OCI-LY7 (cell line): Measurements from ENCODE around the gene UBXN6.

Experiments
- EZH2phosphoT487 ChIP-seq: fragments of 200-600 bp; sonication (generic); IDR thresholded peaks from 2 replicates; pipeline ENCODE4 v1.6.1; 2018; ENCODE audit warnings: low read depth, borderline replicate concordance, mild to moderate bottlenecking, mixed run types, antibody characterized with exemption, low read length, moderate library complexity, mixed read lengths
- TF ChIP-seq, protein P1 (sequence below): fragments of 200-600 bp; sonication (generic); conservative IDR thresholded peaks from 2 replicates; pipeline ENCODE4 v1.5.1; 2014; ENCODE audit warnings: mild to moderate bottlenecking, antibody characterized with exemption, low read length, moderate library complexity, mixed read lengths

DNA sequence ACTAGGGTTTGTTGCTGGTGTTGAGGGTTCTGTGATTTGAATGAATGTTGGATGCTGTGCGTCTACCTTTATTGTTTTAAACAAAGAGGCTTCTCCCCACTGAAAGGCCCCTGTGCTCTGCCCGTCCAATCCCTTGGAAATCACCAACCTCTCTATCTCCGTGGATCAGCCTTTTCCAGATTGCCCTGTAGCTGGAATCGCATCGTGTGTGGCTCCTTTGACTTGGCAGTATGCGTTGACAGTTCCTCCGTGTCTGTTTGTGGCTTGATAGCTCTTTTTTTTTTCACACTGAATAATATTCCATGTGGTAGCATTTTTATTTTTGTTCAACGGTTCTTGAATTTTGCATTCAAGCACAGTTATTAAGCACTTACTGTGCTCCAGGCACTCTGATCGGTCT, 23.2 kb downstream of the UBXN6 start:
- TF ChIP-seq, protein P1, sequence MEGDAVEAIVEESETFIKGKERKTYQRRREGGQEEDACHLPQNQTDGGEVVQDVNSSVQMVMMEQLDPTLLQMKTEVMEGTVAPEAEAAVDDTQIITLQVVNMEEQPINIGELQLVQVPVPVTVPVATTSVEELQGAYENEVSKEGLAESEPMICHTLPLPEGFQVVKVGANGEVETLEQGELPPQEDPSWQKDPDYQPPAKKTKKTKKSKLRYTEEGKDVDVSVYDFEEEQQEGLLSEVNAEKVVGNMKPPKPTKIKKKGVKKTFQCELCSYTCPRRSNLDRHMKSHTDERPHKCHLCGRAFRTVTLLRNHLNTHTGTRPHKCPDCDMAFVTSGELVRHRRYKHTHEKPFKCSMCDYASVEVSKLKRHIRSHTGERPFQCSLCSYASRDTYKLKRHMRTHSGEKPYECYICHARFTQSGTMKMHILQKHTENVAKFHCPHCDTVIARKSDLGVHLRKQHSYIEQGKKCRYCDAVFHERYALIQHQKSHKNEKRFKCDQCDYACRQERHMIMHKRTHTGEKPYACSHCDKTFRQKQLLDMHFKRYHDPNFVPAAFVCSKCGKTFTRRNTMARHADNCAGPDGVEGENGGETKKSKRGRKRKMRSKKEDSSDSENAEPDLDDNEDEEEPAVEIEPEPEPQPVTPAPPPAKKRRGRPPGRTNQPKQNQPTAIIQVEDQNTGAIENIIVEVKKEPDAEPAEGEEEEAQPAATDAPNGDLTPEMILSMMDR: no peak
- TF ChIP-seq EZH2phosphoT487: no peak
